SK-N-SH (cell line): Measurements from ENCODE around the gene CACNG3.

Experiments
- FOSL2 ChIP-seq: IDR thresholded peaks from 2 replicates; pipeline ENCODE4 v1.4.0; 2012; ENCODE audit warnings: low read depth, mild to moderate bottlenecking, moderate library complexity, borderline replicate concordance
- MAX ChIP-seq: IDR thresholded peaks from 2 replicates; pipeline ENCODE4 v1.4.0; 2012; ENCODE audit warnings: low read depth
- MXI1 ChIP-seq: IDR thresholded peaks from 2 replicates; pipeline ENCODE4 v1.6.1; 2012; ENCODE audit warnings: mild to moderate bottlenecking, low read depth, low read length, improper control_type of control experiment
- POLR2AphosphoS5 ChIP-seq: IDR thresholded peaks from 2 replicates; pipeline ENCODE4 v1.6.1; 2012; ENCODE audit warnings: low read depth, low read length
- RAD21 ChIP-seq: IDR thresholded peaks from 2 replicates; pipeline ENCODE4 v1.6.1; 2012; ENCODE audit warnings: mild to moderate bottlenecking, low read length
- REST ChIP-seq: IDR thresholded peaks from 2 replicates; pipeline ENCODE4 v1.6.1; 2012; ENCODE audit warnings: mild to moderate bottlenecking, low read depth, low read length, moderate library complexity
- SIN3A ChIP-seq: IDR thresholded peaks from 2 replicates; pipeline ENCODE4 v1.6.1; 2012; ENCODE audit warnings: low read depth, mild to moderate bottlenecking, low read length, moderate library complexity, borderline replicate concordance
- TAF1 ChIP-seq: IDR thresholded peaks from 2 replicates; pipeline ENCODE4 v1.6.1; 2012; ENCODE audit warnings: low read depth, mild to moderate bottlenecking, low read length, moderate library complexity, borderline replicate concordance
- TCF12 ChIP-seq: IDR thresholded peaks from 2 replicates; pipeline ENCODE4 v1.4.0; 2012
- TF ChIP-seq, protein P1 (sequence below): fragments of 200-600 bp; sonication (generic); IDR thresholded peaks from 2 replicates; pipeline ENCODE4 v1.6.1; 2017; ENCODE audit warnings: antibody characterized with exemption, mild to moderate bottlenecking, moderate library complexity
- TF ChIP-seq, protein P2 (sequence below): IDR thresholded peaks from 2 replicates; pipeline ENCODE4 v1.4.0; 2012; ENCODE audit warnings: low read depth, borderline replicate concordance

- no peak for TF ChIP-seq RAD21
- TF ChIP-seq, protein P1, sequence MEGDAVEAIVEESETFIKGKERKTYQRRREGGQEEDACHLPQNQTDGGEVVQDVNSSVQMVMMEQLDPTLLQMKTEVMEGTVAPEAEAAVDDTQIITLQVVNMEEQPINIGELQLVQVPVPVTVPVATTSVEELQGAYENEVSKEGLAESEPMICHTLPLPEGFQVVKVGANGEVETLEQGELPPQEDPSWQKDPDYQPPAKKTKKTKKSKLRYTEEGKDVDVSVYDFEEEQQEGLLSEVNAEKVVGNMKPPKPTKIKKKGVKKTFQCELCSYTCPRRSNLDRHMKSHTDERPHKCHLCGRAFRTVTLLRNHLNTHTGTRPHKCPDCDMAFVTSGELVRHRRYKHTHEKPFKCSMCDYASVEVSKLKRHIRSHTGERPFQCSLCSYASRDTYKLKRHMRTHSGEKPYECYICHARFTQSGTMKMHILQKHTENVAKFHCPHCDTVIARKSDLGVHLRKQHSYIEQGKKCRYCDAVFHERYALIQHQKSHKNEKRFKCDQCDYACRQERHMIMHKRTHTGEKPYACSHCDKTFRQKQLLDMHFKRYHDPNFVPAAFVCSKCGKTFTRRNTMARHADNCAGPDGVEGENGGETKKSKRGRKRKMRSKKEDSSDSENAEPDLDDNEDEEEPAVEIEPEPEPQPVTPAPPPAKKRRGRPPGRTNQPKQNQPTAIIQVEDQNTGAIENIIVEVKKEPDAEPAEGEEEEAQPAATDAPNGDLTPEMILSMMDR: no peak
- no peak for TF ChIP-seq REST
- TF ChIP-seq TAF1: no peak
- TF ChIP-seq MXI1: no peak
- TF ChIP-seq FOSL2: no peak
- no peak for TF ChIP-seq TCF12
- TF ChIP-seq, protein P2, sequence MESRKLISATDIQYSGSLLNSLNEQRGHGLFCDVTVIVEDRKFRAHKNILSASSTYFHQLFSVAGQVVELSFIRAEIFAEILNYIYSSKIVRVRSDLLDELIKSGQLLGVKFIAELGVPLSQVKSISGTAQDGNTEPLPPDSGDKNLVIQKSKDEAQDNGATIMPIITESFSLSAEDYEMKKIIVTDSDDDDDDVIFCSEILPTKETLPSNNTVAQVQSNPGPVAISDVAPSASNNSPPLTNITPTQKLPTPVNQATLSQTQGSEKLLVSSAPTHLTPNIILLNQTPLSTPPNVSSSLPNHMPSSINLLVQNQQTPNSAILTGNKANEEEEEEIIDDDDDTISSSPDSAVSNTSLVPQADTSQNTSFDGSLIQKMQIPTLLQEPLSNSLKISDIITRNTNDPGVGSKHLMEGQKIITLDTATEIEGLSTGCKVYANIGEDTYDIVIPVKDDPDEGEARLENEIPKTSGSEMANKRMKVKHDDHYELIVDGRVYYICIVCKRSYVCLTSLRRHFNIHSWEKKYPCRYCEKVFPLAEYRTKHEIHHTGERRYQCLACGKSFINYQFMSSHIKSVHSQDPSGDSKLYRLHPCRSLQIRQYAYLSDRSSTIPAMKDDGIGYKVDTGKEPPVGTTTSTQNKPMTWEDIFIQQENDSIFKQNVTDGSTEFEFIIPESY: no peak
- TF ChIP-seq POLR2AphosphoS5: no peak
- no peak for TF ChIP-seq MAX
- no peak for TF ChIP-seq SIN3A
These were observed 92.6 kb downstream of the CACNG3 start for GRCh38 chr16:24348545-24349290.
